SJSA1 (cell line): ENCODE data around the gene PARD6A. TPM values are rescaled to one million over a fixed set of nuclear protein-coding genes. Genes with fewer than 3 reads are reported as not detected.

ENCODE experiments used
- DNase-seq, 2 experiments: peaks; one replicate each; pipeline ENCODE4 v3.0.0-alpha.2; 2015 to 2020; ENCODE audit warnings: low spot score in 2 of 2, low read depth in 1 of 2
- H3K27ac ChIP-seq: fragments of 250-450 bp; sonication (Bioruptor Pico); 2 replicates; pipeline ENCODE4 v1.5.1; 2020; ENCODE audit warnings: mild to moderate bottlenecking, moderate library complexity
- H3K27me3 ChIP-seq: fragments of 250-450 bp; sonication (Bioruptor Pico); replicated peaks from 2 replicates; pipeline ENCODE4 v1.5.1; 2020; ENCODE audit warnings: mild to moderate bottlenecking, moderate library complexity
- H3K36me3 ChIP-seq: fragments of 250-450 bp; sonication (Bioruptor Pico); 2 replicates; pipeline ENCODE4 v1.5.1; 2020; ENCODE audit warnings: mild to moderate bottlenecking
- H3K4me1 ChIP-seq: fragments of 250-450 bp; sonication (Bioruptor Pico); replicated peaks from 2 replicates; pipeline ENCODE4 v1.6.1; 2021; ENCODE audit warnings: mild to moderate bottlenecking
- H3K4me3 ChIP-seq: fragments of 250-450 bp; sonication (Bioruptor Pico); 2 replicates; pipeline ENCODE4 v1.5.1; 2020; ENCODE audit warnings: mild to moderate bottlenecking
- H3K9me3 ChIP-seq: fragments of 250-450 bp; sonication (Bioruptor Pico); replicated peaks from 2 replicates; pipeline ENCODE4 v1.5.1; 2020; ENCODE audit warnings: mild to moderate bottlenecking
- total RNA-seq: library from RNA; depleted of rRNA; stranded (reverse); fragments of >200 nt; shearing (Covaris generic); gene quantifications from 2 replicates; pipeline ENCODE4 v1.2.3, GENCODE V29; 2014; rRNA removed

The PARD6A gene
- total RNA-seq, 1 experiment from 2014 or later: 0.26 TPM

- Histone ChIP-seq H3K9me3 (peaks cover 12% of the 10 kb centered on the region), H3K36me3 (peaks cover 10% of the 10 kb centered on the region; the same call in 1 of the 2 replicates), H3K4me1 (no peaks in the 10 kb centered on the region), H3K4me3 (no peak overlapping the region), H3K27ac (no peak overlapping the region), H3K27me3 (no peaks in the 10 kb centered on the region)
- DNase-seq: no peak
These were observed 40.7 kb downstream of the PARD6A start for GRCh38 chr16:67701420-67701819.

- DNase-seq: no peak
- Histone ChIP-seq H3K9me3 (peaks cover 12% of the 10 kb centered on the region), H3K36me3 (peaks cover 10% of the 10 kb centered on the region; the same call in 1 of the 2 replicates)
These were observed 41.4 kb downstream of the PARD6A start for GRCh38 chr16:67702130-67702529.

GRCh38 chr16:67703626-67704025 is 42.9 kb downstream of the PARD6A start:
- Histone ChIP-seq H3K4me3 (no peak overlapping the region), H3K4me1 (no peaks in the 10 kb centered on the region), H3K36me3 (peaks cover 7% of the 10 kb centered on the region; the same call in 1 of the 2 replicates), H3K27me3 (no peaks in the 10 kb centered on the region), H3K9me3 (peaks cover 12% of the 10 kb centered on the region), H3K27ac (no peak overlapping the region)
- no peak for DNase-seq

More at GRCh38 chr16:67702130-67702529, 41.4 kb downstream of the PARD6A start:
- Histone ChIP-seq H3K27me3 (no peaks in the 10 kb centered on the region), H3K4me1 (no peaks in the 10 kb centered on the region), H3K4me3 (no peak overlapping the region), H3K27ac (no peak overlapping the region)

GRCh38 chr16:67704110-67704509 is 43.4 kb downstream of the PARD6A start:
- no peak for DNase-seq
- Histone ChIP-seq H3K27me3 (no peaks in the 10 kb centered on the region), H3K36me3 (peaks cover 3% of the 10 kb centered on the region; the same call in 1 of the 2 replicates), H3K27ac (no peak overlapping the region), H3K9me3 (peaks cover 8% of the 10 kb centered on the region), H3K4me3 (no peak overlapping the region), H3K4me1 (no peaks in the 10 kb centered on the region)

GRCh38 chr16:67707210-67707609 is 46.5 kb downstream of the PARD6A start:
- no peaks in the 10 kb centered on the region for H3K27me3 ChIP-seq
- no peak for DNase-seq
- H3K27ac ChIP-seq: no peak overlapping the region
- no peaks in the 10 kb centered on the region for H3K4me1 ChIP-seq
- H3K9me3 ChIP-seq: no peaks in the 10 kb centered on the region
- 0 out of 2 replicates have a peak, but pooled peaks cover 2% of the 10 kb centered on the region for H3K36me3 ChIP-seq
- no peak overlapping the region for H3K4me3 ChIP-seq

GRCh38 chr16:67707790-67708189 is 47.0 kb downstream of the PARD6A start:
- Histone ChIP-seq H3K27ac (no peak overlapping the region), H3K36me3 (0 out of 2 replicates have a peak, but pooled peaks cover 2% of the 10 kb centered on the region), H3K27me3 (no peaks in the 10 kb centered on the region), H3K4me1 (no peaks in the 10 kb centered on the region), H3K9me3 (no peaks in the 10 kb centered on the region), H3K4me3 (no peak overlapping the region)
- no peak for DNase-seq

- H3K27ac ChIP-seq: no peak overlapping the region
- no peak overlapping the region for H3K4me3 ChIP-seq
- H3K27me3 ChIP-seq: no peaks in the 10 kb centered on the region
- H3K9me3 ChIP-seq: no peaks in the 10 kb centered on the region
- 0 out of 2 replicates have a peak, but pooled peaks cover 2% of the 10 kb centered on the region for H3K36me3 ChIP-seq
- H3K4me1 ChIP-seq: no peaks in the 10 kb centered on the region
- DNase-seq: no peak
These were observed 47.6 kb downstream of the PARD6A start for GRCh38 chr16:67708368-67708771.

- DNase-seq: no peak
- Histone ChIP-seq H3K36me3 (0 out of 2 replicates have a peak, but pooled peaks cover 2% of the 10 kb centered on the region), H3K27ac (no peak overlapping the region), H3K27me3 (no peaks in the 10 kb centered on the region), H3K4me1 (no peaks in the 10 kb centered on the region), H3K9me3 (no peaks in the 10 kb centered on the region), H3K4me3 (no peak overlapping the region)
These were observed 48.3 kb downstream of the PARD6A start for GRCh38 chr16:67709050-67709449.

- Histone ChIP-seq H3K27me3 (no peaks in the 10 kb centered on the region), H3K27ac (no peak overlapping the region), H3K4me1 (no peaks in the 10 kb centered on the region), H3K36me3 (0 out of 2 replicates have a peak, but pooled peaks cover 2% of the 10 kb centered on the region), H3K9me3 (no peaks in the 10 kb centered on the region), H3K4me3 (no peak overlapping the region)
- DNase-seq: no peak
These were observed 49.8 kb downstream of the PARD6A start for GRCh38 chr16:67710607-67711006.

Other genes starting within 250 kb of the PARD6A start
- gene ZDHHC1, start 244.5 kb upstream of the PARD6A start, total RNA-seq: 1.0 and 4.4 TPM in 2 replicates
- not detected in 2 replicates for gene HSD11B2, start 229.8 kb upstream of the PARD6A start, total RNA-seq
- 80.5 and 83.5 TPM in 2 replicates for gene ATP6V0D1, start 179.8 kb upstream of the PARD6A start, total RNA-seq
- not detected in 2 replicates for gene AGRP, start 177.4 kb upstream of the PARD6A start, total RNA-seq
- gene RIPOR1, start 132.1 kb upstream of the PARD6A start, total RNA-seq: 20.1 and 24.8 TPM in 2 replicates
- gene CTCF, start 98.4 kb upstream of the PARD6A start, total RNA-seq: 26.6 and 39.1 TPM in 2 replicates
- 5.2 and 7.6 TPM in 2 replicates for gene CARMIL2, start 15.8 kb upstream of the PARD6A start, total RNA-seq
- 22.6 and 33.0 TPM in 2 replicates for gene ACD, start 700 bp upstream of the PARD6A start, total RNA-seq
- gene ENKD1, start 5.8 kb downstream of the PARD6A start, total RNA-seq: 5.1 TPM in 2 replicates
- gene C16orf86, start 5.9 kb downstream of the PARD6A start, total RNA-seq: 0.32 TPM in 1 of 2 replicates, not detected in the other
- gene GFOD2, start 58.4 kb downstream of the PARD6A start, total RNA-seq: 13.5 and 19.7 TPM in 2 replicates
- gene RANBP10, start 145.6 kb downstream of the PARD6A start, total RNA-seq: 3.5 and 3.9 TPM in 2 replicates
- 0.03 and 1.00 TPM in 2 replicates for gene TSNAXIP1, start 145.9 kb downstream of the PARD6A start, total RNA-seq
- gene THAP11, start 181.4 kb downstream of the PARD6A start, total RNA-seq: 45.2 and 50.7 TPM in 2 replicates
- gene NUTF2, start 186.0 kb downstream of the PARD6A start, total RNA-seq: 39.3 and 101 TPM in 2 replicates
- gene CENPT, start 186.7 kb downstream of the PARD6A start, total RNA-seq: 22.4 and 31.9 TPM in 2 replicates
- gene EDC4, start 212.1 kb downstream of the PARD6A start, total RNA-seq: 52.2 and 76.1 TPM in 2 replicates
- gene NRN1L, start 223.9 kb downstream of the PARD6A start, total RNA-seq: not detected in 2 replicates
- 6.4 and 10.6 TPM in 2 replicates for gene PSKH1, start 232.3 kb downstream of the PARD6A start, total RNA-seq